Choroid plexus epithelial cell (primary cell): ENCODE measurements around the gene ATP2B2.

Experiments used
- DNase-seq: peaks from one replicate; pipeline ENCODE4 v3.0.0-alpha.2; 2010; ENCODE audit warnings: low read depth
- H3K4me3 ChIP-seq: 2 replicates; pipeline ENCODE4 v1.5.1; 2011; ENCODE audit warnings: low read depth, mild to moderate bottlenecking, control low read depth, low read length, moderate library complexity
- CTCF ChIP-seq: conservative IDR thresholded peaks from 2 replicates; pipeline ENCODE4 v1.5.1; 2011; ENCODE audit warnings: low read depth, mild to moderate bottlenecking, control low read depth, inconsistent platforms, low read length, moderate library complexity

The ATP2B2 gene

GRCh38 chr3:10513306-10513705, 7.9 kb upstream of the ATP2B2 start:
- no peak for TF ChIP-seq CTCF
- no peak for DNase-seq
- no peak overlapping the region for H3K4me3 ChIP-seq

GRCh38 chr3:10512687-10513086, 7.3 kb upstream of the ATP2B2 start:
- no peak overlapping the region for H3K4me3 ChIP-seq
- no peak for TF ChIP-seq CTCF
- no peak for DNase-seq

GRCh38 chr3:10511809-10512494, 6.6 kb upstream of the ATP2B2 start:
- DNase-seq = peak; percentile 51
- no peak overlapping the region for H3K4me3 ChIP-seq
- no peak for TF ChIP-seq CTCF

GRCh38 chr3:10510743-10511432, 5.5 kb upstream of the ATP2B2 start:
- no peak overlapping the region for H3K4me3 ChIP-seq
- TF ChIP-seq CTCF = no peak
- DNase-seq = no peak

GRCh38 chr3:10510086-10510742, 4.8 kb upstream of the ATP2B2 start:
- no peak overlapping the region for H3K4me3 ChIP-seq
- TF ChIP-seq CTCF = no peak
- DNase-seq = no peak

GRCh38 chr3:10509325-10509724, 3.9 kb upstream of the ATP2B2 start:
- TF ChIP-seq CTCF = no peak
- no peak overlapping the region for H3K4me3 ChIP-seq
- no peak for DNase-seq
